Fibroblast of pulmonary artery (primary cell): Measurements from ENCODE around the gene ADM2.

Source experiments
- DNase-seq: peaks from one replicate; pipeline ENCODE4 v3.0.0-alpha.2; 2010; ENCODE audit warnings: low read depth
- H3K4me3 ChIP-seq: replicated peaks from 2 replicates; pipeline ENCODE4 v1.5.1; 2011; ENCODE audit warnings: low read depth, mild to moderate bottlenecking, control low read depth, low read length, moderate library complexity
- CTCF ChIP-seq: IDR thresholded peaks from 2 replicates; pipeline ENCODE4 v1.5.1; 2011; ENCODE audit warnings: mild to moderate bottlenecking, control low read depth, low read length, inconsistent platforms; ENCODE audit errors: missing control alignments

Gene ADM2

GRCh38 chr22:50469377-50470305 lies 11.7 kb upstream of the ADM2 start:
- TF ChIP-seq CTCF: no peak
- DNase-seq: peak; percentile 15
- H3K4me3 ChIP-seq: no peak overlapping the region

GRCh38 chr22:50470491-50470890 lies 10.9 kb upstream of the ADM2 start:
- TF ChIP-seq CTCF: no peak
- no peak for DNase-seq
- H3K4me3 ChIP-seq: no peak overlapping the region

GRCh38 chr22:50471197-50471847 lies 10.0 kb upstream of the ADM2 start:
- no peak for TF ChIP-seq CTCF
- no peak overlapping the region for H3K4me3 ChIP-seq
- DNase-seq: no peak

GRCh38 chr22:50471962-50472361 lies 9.4 kb upstream of the ADM2 start:
- no peak for TF ChIP-seq CTCF
- H3K4me3 ChIP-seq: no peak overlapping the region
- no peak for DNase-seq

- no peak for DNase-seq
- H3K4me3 ChIP-seq: peak overlapping the region; percentile 53
- TF ChIP-seq CTCF: peak; percentile 30
These were observed 8.3 kb upstream of the ADM2 start for GRCh38 chr22:50473088-50473487.

- no peak for TF ChIP-seq CTCF
- H3K4me3 ChIP-seq: peak overlapping the region; percentile 53
- DNase-seq: peak; percentile 50
These were observed 7.3 kb upstream of the ADM2 start for GRCh38 chr22:50473855-50474671.
